ENCODE results near the gene RBM5. TPM values are rescaled to one million over a fixed set of nuclear protein-coding genes. Genes with fewer than 3 reads are reported as not detected.

Gene RBM5
- polyA plus RNA-seq, 2 of the 4 experiments (the other 2 are of a cell fraction): 78.9 to 123 TPM

DNA sequence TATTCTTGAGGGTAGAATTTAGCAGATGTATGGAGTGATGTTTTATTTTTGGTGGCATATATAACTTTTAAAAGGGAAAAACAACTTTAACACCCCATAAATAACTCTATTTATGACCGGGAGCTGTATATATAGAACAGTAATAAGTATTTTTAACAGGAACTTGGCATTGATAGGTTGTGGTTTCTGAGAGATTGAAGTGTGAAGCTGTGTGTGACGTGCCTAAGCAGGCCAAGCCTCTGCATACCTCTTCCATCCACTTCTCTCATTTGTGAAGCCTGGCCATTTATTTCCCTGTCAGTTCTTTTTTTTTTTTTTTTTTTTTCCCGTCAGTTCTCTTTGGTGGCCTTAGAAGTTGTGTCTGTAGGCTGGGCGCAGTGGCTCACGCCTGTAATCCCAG lies 23.0 kb downstream of the RBM5 start:
- DNase-seq (ENCODE audit: low read depth in 1 of 2, low spot score in 1 of 2) (no peak), ATAC-seq (no peak), FAIRE-seq (no peak)
- CTCF ChIA-PET: interaction anchor here (2.0 to 4.1 kb wide), 2 partner anchors 10 to 77 kb away, joined by 6 to 23 read pairs; no protein-coding TSS in a partner anchor
- no peak overlapping the region for H3K27ac ChIP-seq
- no peak overlapping the region for H3K4me3 ChIP-seq
- TF ChIP-seq JUNB (IDR thresholded peaks at IDR 0.05) (no peak), BHLHE40 (IDR thresholded peaks at IDR 0.05; ENCODE audit: low read depth, low read length) (no peak), MAFK (IDR thresholded peaks at IDR 0.05; ENCODE audit: partially characterized antibody) (no peak), RFX5 (IDR thresholded peaks at IDR 0.05) (no peak), HOXB13 (CRISPR knock-in tag; IDR thresholded peaks at IDR 0.05; ENCODE audit: low read depth) (no peak), PHF8 (IDR thresholded peaks at IDR 0.05; ENCODE audit: borderline replicate concordance, low read depth) (no peak), KDM1A (IDR thresholded peaks at IDR 0.05; ENCODE audit: low read depth) (no peak), CBX8 (IDR thresholded peaks at IDR 0.05) (no peak), RAD21 (conservative IDR thresholded peaks at IDR 0.05 in 1 of 2, IDR thresholded peaks at IDR 0.05 in 1 of 2) (no peak)
- TF ChIP-seq, protein P1, sequence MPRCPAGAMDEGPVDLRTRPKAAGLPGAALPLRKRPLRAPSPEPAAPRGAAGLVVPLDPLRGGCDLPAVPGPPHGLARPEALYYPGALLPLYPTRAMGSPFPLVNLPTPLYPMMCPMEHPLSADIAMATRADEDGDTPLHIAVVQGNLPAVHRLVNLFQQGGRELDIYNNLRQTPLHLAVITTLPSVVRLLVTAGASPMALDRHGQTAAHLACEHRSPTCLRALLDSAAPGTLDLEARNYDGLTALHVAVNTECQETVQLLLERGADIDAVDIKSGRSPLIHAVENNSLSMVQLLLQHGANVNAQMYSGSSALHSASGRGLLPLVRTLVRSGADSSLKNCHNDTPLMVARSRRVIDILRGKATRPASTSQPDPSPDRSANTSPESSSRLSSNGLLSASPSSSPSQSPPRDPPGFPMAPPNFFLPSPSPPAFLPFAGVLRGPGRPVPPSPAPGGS (IDR thresholded peaks at IDR 0.05): no peak
- TF ChIP-seq, protein P2, sequence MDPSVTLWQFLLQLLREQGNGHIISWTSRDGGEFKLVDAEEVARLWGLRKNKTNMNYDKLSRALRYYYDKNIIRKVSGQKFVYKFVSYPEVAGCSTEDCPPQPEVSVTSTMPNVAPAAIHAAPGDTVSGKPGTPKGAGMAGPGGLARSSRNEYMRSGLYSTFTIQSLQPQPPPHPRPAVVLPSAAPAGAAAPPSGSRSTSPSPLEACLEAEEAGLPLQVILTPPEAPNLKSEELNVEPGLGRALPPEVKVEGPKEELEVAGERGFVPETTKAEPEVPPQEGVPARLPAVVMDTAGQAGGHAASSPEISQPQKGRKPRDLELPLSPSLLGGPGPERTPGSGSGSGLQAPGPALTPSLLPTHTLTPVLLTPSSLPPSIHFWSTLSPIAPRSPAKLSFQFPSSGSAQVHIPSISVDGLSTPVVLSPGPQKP (IDR thresholded peaks at IDR 0.05; ENCODE audit: low read depth, low read length): no peak
- TF ChIP-seq, protein P3, sequence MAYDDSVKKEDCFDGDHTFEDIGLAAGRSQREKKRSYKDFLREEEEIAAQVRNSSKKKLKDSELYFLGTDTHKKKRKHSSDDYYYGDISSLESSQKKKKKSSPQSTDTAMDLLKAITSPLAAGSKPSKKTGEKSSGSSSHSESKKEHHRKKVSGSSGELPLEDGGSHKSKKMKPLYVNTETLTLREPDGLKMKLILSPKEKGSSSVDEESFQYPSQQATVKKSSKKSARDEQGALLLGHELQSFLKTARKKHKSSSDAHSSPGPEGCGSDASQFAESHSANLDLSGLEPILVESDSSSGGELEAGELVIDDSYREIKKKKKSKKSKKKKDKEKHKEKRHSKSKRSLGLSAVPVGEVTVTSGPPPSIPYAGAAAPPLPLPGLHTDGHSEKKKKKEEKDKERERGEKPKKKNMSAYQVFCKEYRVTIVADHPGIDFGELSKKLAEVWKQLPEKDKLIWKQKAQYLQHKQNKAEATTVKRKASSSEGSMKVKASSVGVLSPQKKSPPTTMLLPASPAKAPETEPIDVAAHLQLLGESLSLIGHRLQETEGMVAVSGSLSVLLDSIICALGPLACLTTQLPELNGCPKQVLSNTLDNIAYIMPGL (CRISPR knock-in tag; IDR thresholded peaks at IDR 0.05; ENCODE audit: borderline replicate concordance): no peak
- WGBS (ENCODE audit: missing lambda C conversion rate): 95% methylated on average over 4 of the region's 5 CpGs
- no peaks in the 10 kb centered on the region for H3K4me1 ChIP-seq
- no peak overlapping the region for H3K4me2 ChIP-seq
- H3K9me3 ChIP-seq: no peaks in the 10 kb centered on the region
- POLR2A ChIA-PET: no interaction called here

DNA sequence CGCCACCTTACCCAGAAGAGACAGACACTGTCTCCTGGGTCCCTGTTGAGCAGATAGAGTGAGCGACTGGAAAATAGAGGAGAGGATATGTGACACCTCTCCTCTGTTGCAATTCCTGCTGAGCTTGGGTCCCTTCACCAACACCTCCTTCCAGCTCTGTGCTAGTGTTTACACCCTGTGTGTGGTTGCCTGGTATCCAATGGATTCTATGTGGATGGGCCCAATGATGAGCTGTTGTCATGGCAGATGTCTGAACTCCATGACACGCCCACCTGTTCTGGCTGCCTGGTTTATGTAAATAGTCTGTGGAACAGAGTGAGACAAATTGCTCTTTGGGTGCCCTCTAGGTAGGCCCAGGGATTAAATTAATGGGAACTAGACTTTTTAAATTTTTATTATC lies 23.7 kb downstream of the RBM5 start:
- H3K27ac ChIP-seq: no peak overlapping the region
- H3K9me3 ChIP-seq: no peaks in the 10 kb centered on the region
- no peak for TF ChIP-seq SREBF2 (IDR thresholded peaks at IDR 0.05)
- H3K4me2 ChIP-seq: no peak overlapping the region
- peak in 1 of 2 experiments; percentile 42 for DNase-seq (ENCODE audit: low read depth in 1 of 2, low spot score in 1 of 2)
- ChIA-PET POLR2A (no interaction called here), CTCF (interaction anchor here (2.0 to 4.1 kb wide), 2 partner anchors 9 to 77 kb away, joined by 6 to 23 read pairs; no protein-coding TSS in a partner anchor)
- no peaks in the 10 kb centered on the region for H3K4me1 ChIP-seq
- 100% methylated on average over 3 of the region's 3 CpGs for WGBS (ENCODE audit: missing lambda C conversion rate)
- no peak overlapping the region for H3K4me3 ChIP-seq
- peak; percentile 47 to 71; a peak in 4 of 6 replicates for ATAC-seq
- FAIRE-seq: no peak

DNA sequence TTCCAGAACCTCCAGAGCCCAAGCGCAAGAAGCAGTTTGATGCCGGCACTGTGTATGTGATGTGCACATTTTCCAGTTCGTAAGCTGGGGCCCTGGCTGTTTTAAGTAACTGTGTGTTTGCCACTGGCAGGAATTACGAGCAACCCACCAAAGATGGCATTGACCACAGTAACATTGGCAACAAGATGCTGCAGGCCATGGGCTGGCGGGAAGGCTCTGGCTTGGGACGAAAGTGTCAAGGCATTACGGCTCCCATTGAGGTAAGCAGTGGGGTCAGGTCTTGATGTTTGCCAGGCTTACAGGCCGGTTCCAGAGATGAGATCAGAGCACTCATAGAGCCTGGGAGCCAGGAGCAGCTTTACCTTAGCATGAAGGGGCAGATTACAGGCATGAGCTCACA lies 28.4 kb downstream of the RBM5 start:
- no peak for FAIRE-seq
- Histone ChIP-seq H3K27ac (no peak overlapping the region), H3K4me2 (no peak overlapping the region), H3K9me3 (no peaks in the 10 kb centered on the region), H3K4me3 (no peak overlapping the region), H3K4me1 (no peaks in the 10 kb centered on the region)
- no peak for DNase-seq (ENCODE audit: low read depth in 1 of 2, low spot score in 1 of 2)
- TF ChIP-seq NPAS2 (CRISPR knock-in tag; IDR thresholded peaks at IDR 0.05; ENCODE audit: borderline replicate concordance) (no peak), KDM5A (IDR thresholded peaks at IDR 0.05) (no peak), KDM1A (IDR thresholded peaks at IDR 0.05; ENCODE audit: low read depth) (no peak), FOXS1 (CRISPR knock-in tag; IDR thresholded peaks at IDR 0.05) (no peak), POLR2AphosphoS2 (conservative IDR thresholded peaks at IDR 0.05; ENCODE audit: low read length) (no peak), EHMT2 (IDR thresholded peaks at IDR 0.05; ENCODE audit: low read depth) (no peak), SMC3 (IDR thresholded peaks at IDR 0.05) (no peak), EHF (CRISPR knock-in tag; IDR thresholded peaks at IDR 0.05) (no peak), FOSL2 (IDR thresholded peaks at IDR 0.05) (no peak), FOSL2 (CRISPR knock-in tag; IDR thresholded peaks at IDR 0.05) (no peak), FOSB (CRISPR knock-in tag; IDR thresholded peaks at IDR 0.05) (no peak), JUN (IDR thresholded peaks at IDR 0.05) (no peak), RCOR1 (IDR thresholded peaks at IDR 0.05; ENCODE audit: low read depth, low read length) (no peak), CHD2 (IDR thresholded peaks at IDR 0.05; ENCODE audit: low read length, partially characterized antibody) (no peak), GATA3 (IDR thresholded peaks at IDR 0.05; ENCODE audit: borderline replicate concordance) (no peak), HEYL (CRISPR knock-in tag; IDR thresholded peaks at IDR 0.05) (no peak)
- TF ChIP-seq, protein P4, sequence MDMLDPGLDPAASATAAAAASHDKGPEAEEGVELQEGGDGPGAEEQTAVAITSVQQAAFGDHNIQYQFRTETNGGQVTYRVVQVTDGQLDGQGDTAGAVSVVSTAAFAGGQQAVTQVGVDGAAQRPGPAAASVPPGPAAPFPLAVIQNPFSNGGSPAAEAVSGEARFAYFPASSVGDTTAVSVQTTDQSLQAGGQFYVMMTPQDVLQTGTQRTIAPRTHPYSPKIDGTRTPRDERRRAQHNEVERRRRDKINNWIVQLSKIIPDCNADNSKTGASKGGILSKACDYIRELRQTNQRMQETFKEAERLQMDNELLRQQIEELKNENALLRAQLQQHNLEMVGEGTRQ (IDR thresholded peaks at IDR 0.05): no peak
- TF ChIP-seq, protein P1 (IDR thresholded peaks at IDR 0.05): no peak
- TF ChIP-seq, protein P5, sequence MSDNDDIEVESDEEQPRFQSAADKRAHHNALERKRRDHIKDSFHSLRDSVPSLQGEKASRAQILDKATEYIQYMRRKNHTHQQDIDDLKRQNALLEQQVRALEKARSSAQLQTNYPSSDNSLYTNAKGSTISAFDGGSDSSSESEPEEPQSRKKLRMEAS (IDR thresholded peaks at IDR 0.05): no peak
- ChIA-PET POLR2A (interaction anchor here (0.6 kb wide), 1 partner anchor 10 kb away, joined by 3 read pairs; no protein-coding TSS in a partner anchor), CTCF (interaction anchor here (0.6 to 4.1 kb wide), 5 partner anchors 18 to 278 kb away, joined by 3 to 25 read pairs (median 3); no protein-coding TSS in a partner anchor)
- 87% methylated on average over 8 of the region's 8 CpGs for WGBS (ENCODE audit: missing lambda C conversion rate)
- no peak for ATAC-seq
